Keratinocyte (primary cell): Measurements from ENCODE around the gene PFKFB3.
"Not testable (repeated sequence)": the region's sequence is repeated elsewhere in the genome, so short reads cannot be mapped to it uniquely, and the experiment has no call there.

ENCODE experiments used
- EZH2 ChIP-seq: IDR thresholded peaks from one replicate; pipeline ENCODE4 v1.6.1; 2012; ENCODE audit warnings: inconsistent platforms, mild to moderate bottlenecking, low read length, moderate library complexity
- TF ChIP-seq, protein P1 (sequence below), 3 experiments: IDR thresholded peaks in 1 of 3; conservative IDR thresholded peaks in 1 of 3; optimal IDR thresholded peaks in 1 of 3; 2 replicates in 2 of 3; 3 replicates in 1 of 3; pipeline versions ENCODE3 to v1.5.1; 2011; ENCODE audit warnings: low read length in 3 of 3, mild to moderate bottlenecking in 3 of 3, moderate library complexity in 2 of 3, control low read depth in 1 of 3, inconsistent platforms in 1 of 3; ENCODE audit not compliant: insufficient read depth in 2 of 3; ENCODE audit errors: extremely low read depth in 1 of 3

DNA sequence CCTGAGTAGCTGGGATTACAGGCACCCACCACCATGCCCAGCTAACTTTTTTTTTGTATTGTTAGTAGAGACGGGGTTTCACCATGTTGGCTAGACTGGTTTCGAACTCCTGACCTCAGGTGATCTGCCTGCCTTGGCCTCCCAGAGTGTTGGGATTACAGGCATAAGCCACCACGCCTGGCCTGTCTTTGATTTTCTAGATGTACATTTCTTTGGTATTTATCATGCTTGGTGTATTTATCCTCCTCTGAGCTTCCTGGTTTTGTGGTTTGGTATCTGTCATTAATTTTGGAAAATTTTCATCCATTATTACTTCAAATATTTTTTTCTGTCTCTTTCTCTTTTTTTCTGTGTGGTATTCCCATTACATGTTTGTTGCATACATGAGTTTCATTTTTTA, 87.9 kb downstream of the PFKFB3 start:
- TF ChIP-seq, protein P1, sequence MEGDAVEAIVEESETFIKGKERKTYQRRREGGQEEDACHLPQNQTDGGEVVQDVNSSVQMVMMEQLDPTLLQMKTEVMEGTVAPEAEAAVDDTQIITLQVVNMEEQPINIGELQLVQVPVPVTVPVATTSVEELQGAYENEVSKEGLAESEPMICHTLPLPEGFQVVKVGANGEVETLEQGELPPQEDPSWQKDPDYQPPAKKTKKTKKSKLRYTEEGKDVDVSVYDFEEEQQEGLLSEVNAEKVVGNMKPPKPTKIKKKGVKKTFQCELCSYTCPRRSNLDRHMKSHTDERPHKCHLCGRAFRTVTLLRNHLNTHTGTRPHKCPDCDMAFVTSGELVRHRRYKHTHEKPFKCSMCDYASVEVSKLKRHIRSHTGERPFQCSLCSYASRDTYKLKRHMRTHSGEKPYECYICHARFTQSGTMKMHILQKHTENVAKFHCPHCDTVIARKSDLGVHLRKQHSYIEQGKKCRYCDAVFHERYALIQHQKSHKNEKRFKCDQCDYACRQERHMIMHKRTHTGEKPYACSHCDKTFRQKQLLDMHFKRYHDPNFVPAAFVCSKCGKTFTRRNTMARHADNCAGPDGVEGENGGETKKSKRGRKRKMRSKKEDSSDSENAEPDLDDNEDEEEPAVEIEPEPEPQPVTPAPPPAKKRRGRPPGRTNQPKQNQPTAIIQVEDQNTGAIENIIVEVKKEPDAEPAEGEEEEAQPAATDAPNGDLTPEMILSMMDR (optimal IDR thresholded peaks at IDR 0.05 in 1 of 3, IDR thresholded peaks at IDR 0.05 in 1 of 3, conservative IDR thresholded peaks at IDR 0.05 in 1 of 3; ENCODE audit: extremely low read depth in 1 of 3, insufficient read depth in 2 of 3, low read length in 3 of 3): not testable (repeated sequence)
- not testable (repeated sequence) for TF ChIP-seq EZH2
